Subcutaneous adipose tissue (tissue), 4 donors: Measurements from ENCODE around the gene ORMDL1. TPM values are rescaled to one million over a fixed set of nuclear protein-coding genes. Genes with fewer than 3 reads are reported as not detected.

Experiments
- total RNA-seq, 4 donors: library from RNA; depleted of rRNA; stranded (reverse); fragments of >200 nt; gene quantifications; one replicate each; pipeline ENCODE4 v1.1.0, GENCODE V29; 2016
- TF ChIP-seq, protein P1 (sequence below): fragments of 450-650 bp; IDR thresholded peaks from one replicate; pipeline ENCODE4 v1.5.1; 2016; ENCODE audit warnings: low read depth, mild to moderate bottlenecking, control low read depth, antibody characterized with exemption, moderate library complexity

The ORMDL1 gene
- total RNA-seq, 4 donors from 2014 or later: 117 to 193 (median 126) TPM

GRCh38 chr2:189726271-189726670, 57.9 kb downstream of the ORMDL1 start:
- TF ChIP-seq, protein P1, sequence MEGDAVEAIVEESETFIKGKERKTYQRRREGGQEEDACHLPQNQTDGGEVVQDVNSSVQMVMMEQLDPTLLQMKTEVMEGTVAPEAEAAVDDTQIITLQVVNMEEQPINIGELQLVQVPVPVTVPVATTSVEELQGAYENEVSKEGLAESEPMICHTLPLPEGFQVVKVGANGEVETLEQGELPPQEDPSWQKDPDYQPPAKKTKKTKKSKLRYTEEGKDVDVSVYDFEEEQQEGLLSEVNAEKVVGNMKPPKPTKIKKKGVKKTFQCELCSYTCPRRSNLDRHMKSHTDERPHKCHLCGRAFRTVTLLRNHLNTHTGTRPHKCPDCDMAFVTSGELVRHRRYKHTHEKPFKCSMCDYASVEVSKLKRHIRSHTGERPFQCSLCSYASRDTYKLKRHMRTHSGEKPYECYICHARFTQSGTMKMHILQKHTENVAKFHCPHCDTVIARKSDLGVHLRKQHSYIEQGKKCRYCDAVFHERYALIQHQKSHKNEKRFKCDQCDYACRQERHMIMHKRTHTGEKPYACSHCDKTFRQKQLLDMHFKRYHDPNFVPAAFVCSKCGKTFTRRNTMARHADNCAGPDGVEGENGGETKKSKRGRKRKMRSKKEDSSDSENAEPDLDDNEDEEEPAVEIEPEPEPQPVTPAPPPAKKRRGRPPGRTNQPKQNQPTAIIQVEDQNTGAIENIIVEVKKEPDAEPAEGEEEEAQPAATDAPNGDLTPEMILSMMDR: no peak

- TF ChIP-seq, protein P1: no peak
These were observed 60.9 kb downstream of the ORMDL1 start for GRCh38 chr2:189723192-189723591.

Other genes with a start within 250 kb of the ORMDL1 start
- 10 to 100 TPM; 54.6 to 78.4 (median 58.2) TPM for gene SLC40A1, start 203.6 kb downstream of the ORMDL1 start, total RNA-seq
- gene ASNSD1, start 122.9 kb downstream of the ORMDL1 start, total RNA-seq: 10 to 100 TPM; 40.3 to 76.8 (median 48.0) TPM
- 10 to 100 TPM; 13.2 to 18.1 (median 15.6) TPM for gene ANKAR, start 109.7 kb downstream of the ORMDL1 start, total RNA-seq
- gene OSGEPL1, start 21.5 kb downstream of the ORMDL1 start, total RNA-seq: 1 to 10 TPM; 2.8 to 8.7 (median 7.2) TPM
- gene PMS1, start 111 bp upstream of the ORMDL1 start, total RNA-seq: 10 to 100 TPM; 16.7 to 36.9 (median 22.6) TPM